Stimulated activated CD4-positive, alpha-beta T cell treated with anti-CD3 and anti-CD28 coated beads, Interleukin-12 subunit alpha, Interleukin-12 subunit beta, amount 100 ng/mL, for 48 hours (primary cell): ENCODE measurements around the gene ZFAND2A.
A peak's percentile ranks its signal among the peaks of the same experiment; 100 is the strongest.
"Not testable (repeated sequence)": the region's sequence is repeated elsewhere in the genome, so short reads cannot be mapped to it uniquely, and the experiment has no call there.

Source experiments
- DNase-seq, 3 donors: peaks; one replicate each; pipeline ENCODE4 v3.0.0-alpha.2; 2020; ENCODE audit warnings: low read depth in 2 of 3, low spot score in 1 of 3

Gene ZFAND2A

GRCh38 chr7:1175967-1176851, 16.2 kb upstream of the ZFAND2A start:
- DNase-seq: peak; percentile 78 to 96 (median 81)

- DNase-seq: no peak
Observed at GRCh38 chr7:1175597-1175966, 15.6 kb upstream of the ZFAND2A start.

DNA sequence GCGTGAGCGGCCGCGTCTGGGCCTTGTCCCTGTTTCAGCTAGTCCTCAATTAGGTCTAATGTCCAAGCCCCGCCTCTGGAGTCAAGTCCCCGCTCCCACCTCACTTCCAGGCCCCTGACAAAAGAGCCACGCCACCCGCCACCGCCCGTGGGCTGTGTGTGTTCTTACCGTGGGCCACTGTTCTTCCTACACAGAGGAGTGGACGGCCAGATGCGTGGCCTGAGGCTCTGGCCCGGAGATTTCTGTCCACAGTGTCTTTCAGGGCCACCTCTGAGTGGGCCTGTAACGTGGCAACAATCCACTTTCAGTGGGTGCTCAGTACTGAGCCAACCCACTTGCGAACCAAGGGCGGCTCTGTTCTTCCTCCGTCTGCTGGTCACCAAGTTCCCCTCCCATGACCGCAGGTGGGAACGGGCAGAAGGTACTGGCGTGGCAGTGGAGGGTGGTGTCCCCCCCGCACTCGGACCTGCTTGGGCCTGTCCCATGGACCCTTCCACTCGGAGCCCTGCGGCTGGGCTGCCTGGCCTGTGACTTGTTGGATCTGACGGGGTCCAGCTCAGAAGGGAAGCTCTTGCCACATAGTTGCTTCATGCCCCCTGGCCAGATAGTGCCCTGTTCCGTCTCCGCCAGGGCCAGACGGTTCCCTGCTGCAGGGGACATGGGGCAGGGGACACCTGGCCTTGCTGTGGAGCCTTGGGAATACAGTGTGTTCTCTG, 15.0 kb upstream of the ZFAND2A start:
- no peak for DNase-seq

DNA sequence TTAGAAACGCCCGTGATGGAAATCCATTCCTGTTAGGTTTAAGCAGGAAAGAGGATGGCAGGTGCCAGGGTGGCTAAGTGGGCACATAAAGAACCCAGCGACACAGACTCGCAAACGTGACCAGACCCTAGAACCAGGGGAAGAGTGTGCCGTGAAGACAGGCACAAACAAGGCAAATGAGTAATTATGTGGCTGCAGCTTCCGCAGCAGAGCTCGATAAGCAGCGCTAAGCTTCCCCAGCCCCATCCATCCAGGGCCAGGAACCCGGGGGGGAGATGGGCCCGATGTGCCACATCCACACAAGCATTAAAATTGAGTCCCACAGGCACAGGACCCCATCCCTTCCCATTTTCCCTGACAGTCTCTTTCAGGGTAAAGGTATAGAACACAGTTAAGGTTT, 14.0 kb upstream of the ZFAND2A start:
- DNase-seq: no peak

- DNase-seq: no peak
Observed at GRCh38 chr7:1172666-1173523, 12.9 kb upstream of the ZFAND2A start.

GRCh38 chr7:1171516-1171915, 11.5 kb upstream of the ZFAND2A start:
- DNase-seq: not testable (repeated sequence)

- no peak for DNase-seq
Observed at GRCh38 chr7:1170741-1171501, 10.9 kb upstream of the ZFAND2A start.

DNA sequence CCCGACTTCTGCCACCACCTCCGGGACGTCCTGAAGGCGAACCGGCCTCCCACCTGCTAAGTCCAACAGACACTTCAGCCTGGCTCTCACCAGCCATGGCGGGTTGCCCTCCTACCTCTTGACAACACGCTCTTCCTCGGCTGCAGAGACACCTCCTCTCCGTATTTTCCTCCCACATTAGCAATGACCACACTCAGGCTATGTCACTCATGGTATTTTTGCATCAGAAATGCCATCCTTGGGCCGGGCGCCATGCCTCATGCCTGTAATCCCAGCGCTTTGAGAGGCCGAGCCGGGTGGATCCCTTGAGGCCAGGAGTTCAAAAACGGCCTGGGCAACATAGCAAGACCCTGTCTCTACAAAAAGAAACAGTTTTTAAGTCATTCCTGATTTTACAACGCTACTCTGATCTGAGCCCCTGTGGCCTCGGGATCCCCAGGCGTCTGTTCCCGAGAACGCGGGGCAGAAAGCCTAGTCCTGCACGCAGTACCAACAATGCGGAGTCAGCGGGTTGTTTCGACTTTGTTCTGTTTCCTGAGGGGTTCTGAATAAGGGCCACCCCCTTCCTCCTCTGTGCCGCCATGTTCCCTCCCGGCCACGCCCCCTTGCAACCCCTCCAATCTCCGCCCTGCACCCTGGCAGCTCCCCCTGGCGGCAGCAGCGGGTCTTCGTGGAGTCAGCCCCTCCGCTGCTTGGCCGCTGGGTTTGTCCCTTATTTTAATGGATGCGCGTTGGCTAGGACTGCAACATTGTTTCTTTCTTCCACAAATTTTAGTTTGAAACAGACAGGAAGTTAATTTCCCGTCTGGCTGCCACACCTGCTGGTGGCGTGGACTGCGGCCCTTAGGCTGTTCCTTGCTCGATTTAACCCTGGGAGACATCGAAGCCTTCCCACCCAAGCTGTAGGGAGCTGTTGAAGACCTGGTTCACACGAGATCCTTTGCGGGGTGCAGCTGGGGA, 9.7 kb upstream of the ZFAND2A start:
- DNase-seq: peak; percentile 79 to 96 (median 90)

GRCh38 chr7:1168422-1168821, 8.4 kb upstream of the ZFAND2A start:
- no peak for DNase-seq

DNA sequence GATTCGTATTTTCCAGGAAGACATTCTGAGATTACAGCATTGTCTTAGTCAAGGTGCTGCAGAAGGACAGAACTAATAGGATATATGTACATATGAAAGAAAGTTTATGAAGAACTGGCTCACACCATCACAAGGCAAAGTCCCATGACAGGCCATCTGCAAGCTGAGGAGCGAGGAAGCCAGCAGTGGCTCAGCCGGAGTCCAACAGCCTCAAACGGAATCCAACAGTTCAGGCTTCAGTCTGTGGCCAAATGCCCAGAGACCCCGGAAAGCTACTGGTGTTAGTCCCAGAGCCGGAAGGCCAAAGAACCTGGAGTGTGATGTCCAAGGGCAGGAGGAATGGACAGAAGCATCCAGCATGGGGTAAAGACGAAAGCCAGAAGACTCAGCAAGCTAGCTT, 4.4 kb upstream of the ZFAND2A start:
- DNase-seq: no peak

DNA sequence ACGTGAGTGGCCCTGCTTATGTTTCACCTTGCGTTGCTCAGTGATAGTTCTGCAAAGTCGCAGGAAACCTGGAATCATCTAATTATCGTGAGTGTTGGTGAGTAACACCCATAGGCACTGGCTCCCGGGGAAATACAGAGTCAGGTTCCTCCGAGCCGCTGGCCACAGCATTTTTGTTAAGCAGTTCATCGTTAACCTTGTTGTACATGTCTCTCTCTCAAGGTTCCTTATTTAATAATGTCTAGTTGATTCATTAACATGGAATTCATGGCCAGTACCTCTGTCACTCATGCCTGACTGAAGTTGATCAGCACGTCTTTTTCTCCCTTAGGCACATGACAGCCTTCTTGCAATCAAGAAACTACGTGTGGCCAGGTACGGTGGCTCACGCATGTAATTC, 3.1 kb upstream of the ZFAND2A start:
- DNase-seq: no peak

- DNase-seq: no peak
Observed at GRCh38 chr7:1160670-1161021, 650 bp upstream of the ZFAND2A start.

DNA sequence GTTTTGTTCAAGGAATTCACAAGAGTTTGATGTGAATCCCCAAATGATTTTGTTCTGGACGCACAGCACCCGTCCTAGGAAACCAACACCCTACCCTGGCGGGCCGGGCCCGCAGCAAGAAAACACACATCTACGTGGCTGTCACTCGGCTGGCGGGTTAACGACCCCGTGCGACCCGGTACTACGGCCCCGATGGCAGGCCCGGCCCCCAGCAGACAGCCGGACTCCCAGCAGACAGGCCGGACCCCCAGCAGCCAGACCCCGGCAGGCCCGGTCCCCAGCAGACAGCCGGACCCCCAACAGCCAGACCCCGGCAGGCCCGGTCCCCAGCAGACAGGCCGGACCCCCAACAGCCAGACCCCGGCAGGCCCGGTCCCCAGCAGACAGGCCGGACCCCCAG, 765 bp downstream of the ZFAND2A start:
- not testable (repeated sequence) for DNase-seq

GRCh38 chr7:1158203-1159126, 1.5 kb downstream of the ZFAND2A start:
- no peak for DNase-seq

DNA sequence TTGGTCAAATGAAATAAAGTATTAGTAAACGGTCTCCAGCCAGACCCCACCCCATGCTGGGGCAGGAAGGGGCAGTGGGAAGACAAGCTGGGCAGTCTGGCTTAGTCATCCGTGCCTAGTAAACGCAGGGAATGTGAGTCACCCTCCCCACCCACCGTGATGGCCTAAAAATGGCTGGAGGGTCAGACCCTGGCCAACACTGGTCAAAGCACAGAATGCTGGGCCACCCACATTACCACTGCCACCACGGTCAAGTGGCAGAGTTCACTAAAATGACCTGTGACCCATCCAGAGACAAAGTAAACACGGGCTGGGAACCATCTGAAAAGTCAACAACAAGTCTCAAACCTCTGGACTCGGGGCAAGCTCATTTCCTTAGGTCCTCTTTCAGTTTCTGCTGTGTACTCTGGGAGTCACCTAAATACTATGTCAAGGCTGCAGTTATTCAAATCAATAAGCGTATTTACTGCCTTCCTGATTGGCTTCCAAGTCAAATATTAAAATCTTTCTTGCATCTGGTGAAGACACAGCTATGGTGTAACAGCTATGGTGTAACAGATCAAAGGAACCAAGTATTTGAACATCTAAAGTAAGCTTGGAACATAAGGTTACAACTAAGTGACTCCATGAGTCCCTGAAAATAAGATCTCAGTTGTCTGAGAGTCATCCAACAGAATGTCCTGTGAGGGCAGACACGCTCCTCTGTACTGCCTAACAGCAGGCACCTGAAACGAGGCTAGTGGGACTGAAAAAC, 3.0 kb downstream of the ZFAND2A start:
- no peak for DNase-seq

GRCh38 chr7:1155818-1156781, 3.9 kb downstream of the ZFAND2A start:
- not testable (repeated sequence) for DNase-seq
